ENCODE measurements around the gene SELL. TPM values are rescaled to one million over a fixed set of nuclear protein-coding genes. Genes with fewer than 3 reads are reported as not detected.
"Not testable (repeated sequence)": the region's sequence is repeated elsewhere in the genome, so short reads cannot be mapped to it uniquely, and the experiment has no call there.

Gene SELL
- total RNA-seq, 2 donors from 2014 or later = 0.74 to 2.2 TPM

- Histone ChIP-seq H3K36me3 (no peaks in the 10 kb centered on the region), H3K4me1 (no peaks in the 10 kb centered on the region), H3K4me3 (no peak overlapping the region), H3K9me3 (no peaks in the 10 kb centered on the region), H3K27me3 (no peaks in the 10 kb centered on the region), H3K27ac (no peak overlapping the region)
- TF ChIP-seq CTCF (IDR thresholded peaks at IDR 0.05) = no peak
- no peak for DNase-seq (ENCODE audit: low spot score)
Observed at GRCh38 chr1:169682071-169682470, 29.3 kb downstream of the SELL start.

- DNase-seq (ENCODE audit: low spot score) = no peak
- no peak for TF ChIP-seq CTCF (IDR thresholded peaks at IDR 0.05)
- H3K27me3 ChIP-seq = no peaks in the 10 kb centered on the region
Observed at GRCh38 chr1:169681140-169681539, 30.3 kb downstream of the SELL start.

GRCh38 chr1:169680377-169681019 lies 30.9 kb downstream of the SELL start:
- Histone ChIP-seq H3K36me3 (no peaks in the 10 kb centered on the region), H3K4me1 (no peaks in the 10 kb centered on the region), H3K27me3 (no peaks in the 10 kb centered on the region), H3K4me3 (no peak overlapping the region), H3K9me3 (no peaks in the 10 kb centered on the region), H3K27ac (no peak overlapping the region)
- no peak for TF ChIP-seq CTCF (IDR thresholded peaks at IDR 0.05)
- no peak for DNase-seq (ENCODE audit: low spot score)

More at GRCh38 chr1:169681140-169681539, 30.3 kb downstream of the SELL start:
- Histone ChIP-seq H3K27ac (no peak overlapping the region), H3K9me3 (no peaks in the 10 kb centered on the region), H3K4me1 (no peaks in the 10 kb centered on the region), H3K36me3 (no peaks in the 10 kb centered on the region), H3K4me3 (no peak overlapping the region)

- Histone ChIP-seq H3K36me3 (no peaks in the 10 kb centered on the region), H3K4me3 (no peak overlapping the region), H3K27me3 (no peaks in the 10 kb centered on the region), H3K9me3 (no peaks in the 10 kb centered on the region), H3K4me1 (no peaks in the 10 kb centered on the region), H3K27ac (no peak overlapping the region)
- DNase-seq (ENCODE audit: low spot score) = no peak
- no peak for TF ChIP-seq CTCF (IDR thresholded peaks at IDR 0.05)
Observed at GRCh38 chr1:169679692-169680091, 31.7 kb downstream of the SELL start.

- no peak for DNase-seq (ENCODE audit: low spot score)
- Histone ChIP-seq H3K27me3 (no peaks in the 10 kb centered on the region), H3K9me3 (no peaks in the 10 kb centered on the region), H3K27ac (no peak overlapping the region), H3K4me3 (no peak overlapping the region), H3K4me1 (no peaks in the 10 kb centered on the region), H3K36me3 (no peaks in the 10 kb centered on the region)
- TF ChIP-seq CTCF (IDR thresholded peaks at IDR 0.05) = no peak
Observed at GRCh38 chr1:169676001-169676400, 35.4 kb downstream of the SELL start.

GRCh38 chr1:169670836-169671235 lies 40.6 kb downstream of the SELL start:
- no peak for TF ChIP-seq CTCF (IDR thresholded peaks at IDR 0.05)
- no peak overlapping the region for H3K27ac ChIP-seq
- no peaks in the 10 kb centered on the region for H3K9me3 ChIP-seq
- H3K4me1 ChIP-seq = no peaks in the 10 kb centered on the region
- H3K36me3 ChIP-seq = no peaks in the 10 kb centered on the region
- no peak overlapping the region for H3K4me3 ChIP-seq
- no peak for DNase-seq (ENCODE audit: low spot score)
- no peaks in the 10 kb centered on the region for H3K27me3 ChIP-seq

- H3K4me1 ChIP-seq; H3K4me3 ChIP-seq; H3K9me3 ChIP-seq; DNase-seq (ENCODE audit: low spot score); H3K36me3 ChIP-seq; H3K27me3 ChIP-seq; H3K27ac ChIP-seq: not testable (repeated sequence)
Observed at GRCh38 chr1:169670244-169670643, 41.2 kb downstream of the SELL start.

- H3K36me3 ChIP-seq; H3K27ac ChIP-seq; H3K27me3 ChIP-seq; H3K4me3 ChIP-seq; H3K4me1 ChIP-seq; H3K9me3 ChIP-seq; DNase-seq (ENCODE audit: low spot score): not testable (repeated sequence)
Observed at GRCh38 chr1:169667699-169668596, 43.5 kb downstream of the SELL start.
